Measurements from ENCODE around the gene UBE2D2.
"Not testable (repeated sequence)": the region's sequence is repeated elsewhere in the genome, so short reads cannot be mapped to it uniquely, and the experiment has no call there.

The UBE2D2 gene

DNA sequence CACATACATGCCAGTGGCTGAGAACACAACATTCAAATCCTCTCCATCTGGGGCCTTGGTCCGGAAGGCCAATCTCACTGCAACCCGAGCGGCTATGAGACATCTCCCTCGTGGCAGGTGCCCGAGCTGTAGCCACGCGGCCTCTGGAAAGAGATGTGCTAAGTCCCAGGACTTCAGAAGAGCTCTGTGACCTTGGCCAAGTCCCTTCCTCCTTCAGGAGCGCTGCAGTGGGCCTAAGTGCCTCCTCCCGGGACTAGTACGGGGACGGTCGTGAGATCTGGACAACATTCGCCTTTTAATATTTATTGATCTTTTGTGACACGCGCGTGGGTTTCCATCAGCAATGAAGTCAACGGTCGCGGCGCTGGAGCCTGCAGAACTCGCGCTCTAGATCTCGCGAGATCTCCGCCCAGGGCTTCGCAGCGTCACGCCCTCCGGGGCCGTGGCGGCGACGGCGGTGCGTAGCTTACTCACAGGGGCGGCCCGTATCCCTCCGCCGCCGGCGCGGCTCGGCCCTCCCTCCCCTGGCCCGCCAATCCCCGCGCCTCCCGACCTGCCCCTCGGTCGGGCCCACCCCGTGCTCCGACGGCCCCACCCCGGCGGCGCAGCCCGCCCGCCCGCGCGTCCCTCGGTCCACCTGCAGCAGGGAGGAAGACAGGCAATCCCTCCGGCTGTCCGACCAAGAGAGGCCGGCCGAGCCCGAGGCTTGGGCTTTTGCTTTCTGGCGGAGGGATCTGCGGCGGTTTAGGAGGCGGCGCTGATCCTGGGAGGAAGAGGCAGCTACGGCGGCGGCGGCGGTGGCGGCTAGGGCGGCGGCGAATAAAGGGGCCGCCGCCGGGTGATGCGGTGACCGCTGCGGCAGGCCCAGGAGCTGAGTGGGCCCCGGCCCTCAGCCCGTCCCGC, at the start of gene UBE2D2:
UBE2D2 (plus strand) TSS at position 588 of the 903 bp plus-strand sequence. CDS start 453 bp downstream, outside the sequence.
- DNase-seq (ENCODE audit: low read depth) = peak; percentile 97

DNA sequence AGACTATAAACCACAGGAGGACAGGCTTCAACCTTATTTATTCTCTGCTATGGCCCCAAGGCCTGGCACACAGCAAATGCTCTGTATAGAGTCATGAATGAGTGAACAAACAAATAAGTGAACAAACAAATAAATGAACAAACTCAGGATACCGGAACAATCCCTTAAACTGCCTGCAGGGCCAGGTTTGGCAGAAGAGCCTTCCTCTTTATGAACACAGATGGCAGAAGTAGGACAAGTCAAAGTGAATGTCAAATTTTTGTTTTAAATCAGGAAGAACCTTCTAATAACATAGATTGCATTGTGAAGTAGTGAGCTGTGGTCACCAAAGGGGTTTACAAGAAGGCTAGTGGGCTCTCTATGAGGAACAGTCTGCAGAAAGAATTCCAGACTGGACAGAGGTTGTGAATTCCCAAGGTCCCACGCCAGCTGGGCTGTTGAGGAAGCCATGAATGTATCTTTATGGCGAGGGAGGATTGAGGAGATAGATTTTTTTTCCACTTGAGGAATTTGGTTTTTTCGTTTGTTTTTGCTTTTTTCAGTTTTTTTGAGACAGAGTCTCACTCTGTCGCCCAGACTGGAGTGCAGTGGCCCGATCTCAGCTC, 48.3 kb upstream of the UBE2D2 start:
- no peak for DNase-seq (ENCODE audit: low read depth)

GRCh38 chr5:139513434-139513833, 47.7 kb upstream of the UBE2D2 start:
- DNase-seq (ENCODE audit: low read depth) = peak; percentile 66

DNA sequence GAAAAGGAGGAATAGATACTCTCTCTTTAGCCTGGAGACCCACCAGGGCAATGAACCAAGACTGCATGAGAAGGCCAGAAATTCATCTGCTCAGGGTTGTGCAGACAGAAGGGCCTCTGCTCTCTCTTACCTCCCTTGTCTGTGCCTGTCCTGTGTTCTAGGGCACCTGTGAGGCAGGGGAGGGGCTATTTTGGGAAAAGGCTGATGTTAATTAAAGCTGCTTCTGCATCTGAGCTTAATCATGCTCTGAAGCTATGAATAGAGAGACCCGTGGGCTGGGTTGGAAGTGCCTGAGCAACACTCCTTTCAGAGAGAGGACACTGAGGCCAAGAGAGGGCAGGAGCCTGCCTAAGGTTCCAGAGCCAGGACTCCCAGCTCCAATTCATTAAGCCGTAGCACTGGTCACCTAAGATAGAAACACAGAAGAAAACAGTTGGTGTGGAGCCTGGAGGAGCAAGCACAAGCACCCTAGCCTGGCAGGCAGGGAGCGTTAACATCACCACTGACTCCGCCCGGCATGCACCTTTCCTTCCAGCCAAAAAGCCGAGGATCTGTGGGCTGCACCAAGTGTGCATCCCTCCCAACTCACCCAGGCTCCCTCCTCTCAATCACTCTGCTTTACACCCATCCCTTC, 47.2 kb upstream of the UBE2D2 start:
- DNase-seq (ENCODE audit: low read depth) = no peak

GRCh38 chr5:139514486-139514856, 46.7 kb upstream of the UBE2D2 start:
- DNase-seq (ENCODE audit: low read depth) = no peak

- peak; percentile 78 for DNase-seq (ENCODE audit: low read depth)
Measured at GRCh38 chr5:139517683-139518564, 43.2 kb upstream of the UBE2D2 start.

DNA sequence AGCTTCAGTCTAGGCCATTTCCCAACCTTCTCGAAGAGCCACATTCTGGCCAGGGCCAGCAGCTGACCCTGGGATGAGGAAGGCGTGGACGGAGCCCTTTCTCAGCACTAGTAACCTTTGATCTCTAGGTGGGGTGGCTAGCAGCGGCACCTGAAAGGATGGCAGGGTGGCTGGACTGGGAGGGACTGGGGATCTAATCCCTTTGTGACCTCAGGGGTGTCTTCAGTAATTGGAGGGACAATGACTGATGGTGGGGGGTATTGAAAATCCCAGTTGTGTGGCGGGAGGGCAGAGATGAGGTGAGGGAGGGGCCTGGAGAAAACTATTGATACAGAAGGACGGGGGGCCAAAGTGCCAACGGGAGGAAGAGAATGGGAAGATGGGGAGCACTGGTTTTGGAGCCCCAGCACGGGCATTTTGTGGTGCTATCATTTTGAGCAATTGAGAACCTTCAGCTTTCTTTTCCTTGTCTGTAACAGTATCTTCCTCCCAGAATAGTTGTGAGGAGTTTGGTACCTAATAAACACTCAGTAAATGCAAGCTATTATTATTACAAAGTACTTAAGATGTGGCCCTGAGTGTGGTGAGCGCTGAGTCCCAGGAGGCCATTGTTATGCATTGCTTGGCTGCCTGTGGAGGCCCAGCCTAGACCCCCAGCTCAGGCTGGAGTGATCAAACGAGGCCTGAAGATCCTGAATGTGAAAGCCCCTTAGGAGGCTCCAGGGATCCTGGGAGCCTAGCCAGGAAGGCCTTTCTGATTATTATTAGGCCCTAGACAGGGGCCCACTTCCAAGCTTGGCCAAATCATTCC, 37.3 kb upstream of the UBE2D2 start:
- no peak for DNase-seq (ENCODE audit: low read depth)

- no peak for DNase-seq (ENCODE audit: low read depth)
Measured at GRCh38 chr5:139524446-139524845, 36.7 kb upstream of the UBE2D2 start.

DNA sequence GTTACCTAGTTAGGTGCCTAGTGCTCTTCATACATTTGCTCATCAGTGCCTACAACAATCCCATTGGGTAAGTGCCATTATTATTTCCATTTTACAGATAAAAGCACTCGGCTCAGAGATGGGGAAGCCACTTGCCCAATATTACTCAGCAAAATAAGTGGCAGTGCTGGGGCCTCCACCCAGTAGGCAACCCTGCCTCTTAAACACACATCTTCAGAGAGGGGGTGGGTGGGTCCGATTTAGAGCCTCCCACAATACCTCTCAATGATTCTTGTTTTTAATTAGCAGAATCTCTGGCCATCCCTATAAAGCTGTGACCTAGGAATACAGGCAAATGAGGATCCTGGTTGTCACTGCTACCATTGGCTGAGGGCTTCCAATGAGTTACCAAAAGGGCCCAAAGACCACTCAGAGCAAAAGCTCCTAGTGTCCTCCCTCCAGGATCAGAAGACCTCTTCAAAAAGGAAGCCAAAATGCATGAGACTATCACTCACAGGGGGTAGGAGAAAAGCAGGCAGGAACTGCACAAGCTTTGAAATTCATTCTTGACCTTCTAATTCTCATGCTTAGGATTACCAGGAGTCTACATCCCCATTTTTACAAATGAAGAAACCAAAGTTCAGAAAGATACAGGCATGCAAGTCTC, 36.1 kb upstream of the UBE2D2 start:
- DNase-seq (ENCODE audit: low read depth) = no peak

DNA sequence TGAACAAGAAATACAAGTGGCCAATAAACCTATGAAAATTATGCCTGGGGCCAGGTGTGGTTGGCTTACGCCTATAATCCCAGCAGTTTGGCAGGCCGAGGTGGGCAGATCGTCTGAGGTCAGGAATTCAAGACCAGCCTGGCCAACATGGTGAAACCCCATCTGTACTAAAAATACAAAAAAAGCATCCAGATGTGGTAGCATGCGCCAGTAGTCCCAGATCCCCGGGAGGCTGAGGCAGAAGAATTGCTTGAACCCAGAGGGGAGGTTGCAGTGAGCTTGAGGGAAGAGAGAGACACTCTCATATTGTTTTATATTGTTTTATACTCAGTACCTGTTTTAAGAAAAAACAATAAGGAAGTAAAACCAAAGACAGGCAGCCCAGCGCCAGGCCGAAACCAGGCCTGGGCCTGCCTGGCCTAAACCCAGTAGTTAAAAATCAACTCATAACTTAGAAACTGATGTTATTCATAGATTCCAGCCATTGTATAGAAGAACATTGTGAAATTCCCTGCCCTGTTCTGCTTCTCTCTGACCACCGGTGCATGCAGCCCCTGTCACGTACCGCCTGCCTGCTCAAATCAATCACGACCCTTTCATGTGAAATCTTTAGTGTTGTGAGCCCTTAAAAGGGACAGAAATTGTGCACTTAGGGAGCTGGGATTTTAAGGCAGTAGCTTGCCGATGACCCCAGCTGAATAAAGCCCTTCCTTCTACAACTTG, 35.4 kb upstream of the UBE2D2 start:
- not testable (repeated sequence) for DNase-seq (ENCODE audit: low read depth)

DNA sequence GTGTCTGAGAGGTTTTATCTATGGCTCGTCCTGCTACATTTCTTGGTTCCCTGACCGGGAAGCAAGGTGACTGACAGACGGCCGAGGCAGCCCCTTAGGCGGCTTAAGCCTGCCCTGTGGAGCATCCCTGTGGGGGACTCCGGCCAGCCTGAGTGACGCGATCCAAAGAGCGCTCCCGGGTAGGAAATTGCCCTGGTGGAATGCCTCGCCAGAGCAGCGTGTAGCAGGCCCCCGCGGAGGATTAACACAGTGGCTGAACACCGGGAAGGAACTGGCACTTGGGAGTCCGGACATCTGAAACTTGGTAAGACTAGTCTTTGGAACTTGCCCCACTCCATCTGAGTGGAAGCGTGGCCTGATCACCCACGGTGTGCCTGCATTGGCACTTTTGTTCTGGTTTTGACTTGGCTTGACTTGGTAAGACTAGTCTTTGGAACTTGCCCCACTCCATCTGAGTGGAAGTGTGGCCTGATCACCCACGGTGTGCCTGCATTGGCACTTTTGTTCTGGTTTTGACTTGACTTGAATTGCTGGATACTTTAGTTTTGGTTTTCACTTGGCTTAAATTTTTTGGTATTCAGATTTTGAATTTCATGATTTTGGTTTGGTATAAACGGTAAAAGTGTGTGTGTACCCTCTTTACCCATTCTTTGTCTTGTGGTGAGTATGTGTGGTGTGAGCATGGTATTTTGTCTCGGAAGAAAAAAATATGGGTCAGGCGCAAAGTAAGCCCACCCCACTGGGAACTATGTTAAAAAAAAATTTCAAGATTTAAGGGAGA, 34.6 kb upstream of the UBE2D2 start:
- not testable (repeated sequence) for DNase-seq (ENCODE audit: low read depth)

DNA sequence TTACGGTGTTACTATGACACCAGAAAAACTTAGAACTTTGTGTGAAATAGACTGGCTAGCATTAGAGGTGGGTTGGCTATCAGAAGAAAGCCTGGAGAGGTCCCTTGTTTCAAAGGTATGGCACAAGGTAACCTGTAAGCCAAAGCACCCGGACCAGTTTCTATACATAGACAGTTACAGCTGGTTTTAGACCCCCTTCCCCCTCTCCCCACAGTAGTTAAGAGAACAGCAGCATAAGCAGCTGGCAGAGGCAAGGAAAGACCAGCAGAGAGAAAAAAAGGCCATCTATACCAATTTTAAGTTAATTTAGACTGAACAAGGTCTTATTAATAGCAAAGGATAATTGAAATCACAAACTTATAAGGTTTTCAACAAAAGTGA, 34.1 kb upstream of the UBE2D2 start:
- DNase-seq (ENCODE audit: low read depth) = not testable (repeated sequence)

DNA sequence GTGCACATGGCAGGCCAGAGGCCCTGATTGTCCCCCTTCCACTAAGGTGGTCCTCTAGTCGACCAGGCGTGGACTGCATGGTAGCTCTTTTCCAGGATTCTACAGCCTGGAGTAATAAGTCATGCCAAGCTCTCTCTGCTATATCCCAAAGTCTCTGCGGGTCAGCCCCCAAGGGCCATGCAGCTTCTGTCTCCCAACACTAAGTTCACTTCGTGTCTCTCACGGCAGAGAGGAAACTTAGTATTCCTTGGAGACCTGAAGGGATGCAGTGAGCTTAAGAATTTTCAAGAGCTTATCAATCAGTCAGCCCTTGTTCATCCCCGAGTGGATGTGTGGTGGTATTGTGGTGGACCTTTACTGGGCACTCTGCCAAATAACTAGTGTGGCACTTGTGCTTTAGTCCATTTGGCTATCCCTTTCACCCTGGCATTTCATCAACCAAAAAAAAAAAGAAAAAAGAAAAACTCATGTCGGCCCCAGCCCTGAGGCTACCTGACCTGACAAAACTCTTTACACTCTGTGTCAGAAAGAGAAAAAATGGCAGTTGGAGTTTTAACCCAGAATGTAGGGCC, 33.2 kb upstream of the UBE2D2 start:
- DNase-seq (ENCODE audit: low read depth) = not testable (repeated sequence)

- DNase-seq (ENCODE audit: low read depth) = not testable (repeated sequence)
Measured at GRCh38 chr5:139528695-139529094, 32.4 kb upstream of the UBE2D2 start.

- DNase-seq (ENCODE audit: low read depth) = not testable (repeated sequence)
Measured at GRCh38 chr5:139530079-139530478, 31.1 kb upstream of the UBE2D2 start.

DNA sequence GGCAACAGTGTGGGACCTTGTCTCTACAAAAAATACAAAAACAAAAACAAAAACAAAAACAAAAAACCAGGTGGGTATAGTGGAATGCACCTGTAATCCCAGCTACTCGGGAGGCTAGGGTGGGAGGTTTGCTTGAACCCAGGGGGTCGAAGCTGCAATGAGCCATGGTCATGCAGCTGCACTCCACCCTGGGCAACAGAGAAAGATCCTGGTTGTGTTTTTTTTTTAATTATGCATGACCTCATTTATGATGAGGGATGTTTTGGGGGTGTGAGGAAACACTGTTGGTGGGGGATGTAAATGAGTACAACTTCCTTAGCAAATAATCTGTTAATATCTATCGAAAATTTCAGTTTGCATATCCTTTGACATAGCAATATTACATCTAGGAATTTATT, 29.4 kb upstream of the UBE2D2 start:
- no peak for DNase-seq (ENCODE audit: low read depth)

- peak; percentile 6 for DNase-seq (ENCODE audit: low read depth)
Measured at GRCh38 chr5:139543423-139543991, 17.6 kb upstream of the UBE2D2 start.

DNA sequence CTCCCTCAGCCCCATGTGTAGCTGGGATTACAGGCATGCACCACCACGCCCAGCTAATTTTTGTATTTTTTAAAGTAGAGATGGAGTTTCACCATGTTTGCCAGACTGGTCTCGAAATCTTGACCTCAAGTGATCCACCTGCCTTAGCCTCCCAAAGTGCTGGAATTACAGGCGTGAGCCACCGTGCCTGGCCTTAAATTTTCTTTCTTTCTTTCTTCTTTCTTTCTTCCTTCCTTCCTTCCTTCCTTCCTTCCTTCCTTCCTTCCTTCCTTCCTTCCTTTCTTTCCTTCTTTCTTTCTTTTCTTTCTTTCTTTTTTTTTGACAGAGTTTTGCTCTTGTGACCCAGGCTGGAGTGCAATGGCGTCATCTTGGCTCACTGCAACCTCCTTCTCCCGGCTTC, 14.5 kb upstream of the UBE2D2 start:
- not testable (repeated sequence) for DNase-seq (ENCODE audit: low read depth)

Measured in stimulated activated CD4-positive, alpha-beta T cell treated with anti-CD3 and anti-CD28 coated beads, Interleukin-2, amount 100 ng/mL, for 4 hours (primary cell).